Right lobe of liver (tissue), 6 donors: ENCODE data around the gene C16orf54. TPM values are rescaled to one million over a fixed set of nuclear protein-coding genes. Genes with fewer than 3 reads are reported as not detected.
A peak's percentile ranks its signal among the peaks of the same experiment; 100 is the strongest.
"Not testable (repeated sequence)": the region's sequence is repeated elsewhere in the genome, so short reads cannot be mapped to it uniquely, and the experiment has no call there.

Experiments used
- ATAC-seq, 4 donors: fragments of 200-7000 bp; cut with Tn5 transposase; one replicate each; pipeline ENCODE4 v1.9.1; 2020; ENCODE audit warnings: mild to moderate bottlenecking in 4 of 4, moderate library complexity in 4 of 4
- DNase-seq, 3 donors: peaks; one replicate each; pipeline ENCODE4 v3.0.0-alpha.2; 2020
- H3K27ac ChIP-seq, 3 donors: fragments of 200-600 bp; one replicate each; pipeline ENCODE4 v1.8.0; 2022
- H3K27me3 ChIP-seq, 2 donors: fragments of 200-600 bp; one replicate each; pipeline ENCODE4 v1.8.0; 2022
- H3K36me3 ChIP-seq, 4 donors: fragments of 200-600 bp; sonication (generic) in 1 of 4; one replicate each; pipeline versions ENCODE4 v1.5.1 to v1.8.0; 2017 to 2022; ENCODE audit warnings: control low read depth in 1 of 4
- H3K4me1 ChIP-seq, 4 donors: fragments of 200-600 bp; sonication (generic) in 1 of 4; one replicate each; pipeline versions ENCODE4 v1.5.1 to v1.8.0; 2017 to 2022; ENCODE audit warnings: control low read depth in 1 of 4
- H3K4me3 ChIP-seq, 3 donors: fragments of 200-600 bp; one replicate each; pipeline ENCODE4 v1.8.0; 2022
- H3K9me3 ChIP-seq, 4 donors: fragments of 200-600 bp; sonication (generic) in 1 of 4; one replicate each; pipeline versions ENCODE4 v1.5.1 to v1.8.0; 2017 to 2022; ENCODE audit warnings: control low read depth in 1 of 4
- POLR2A ChIP-seq: fragments of 450-650 bp; IDR thresholded peaks from one replicate; pipeline ENCODE4 v1.6.1; 2017; ENCODE audit warnings: antibody characterized with exemption, mild to moderate bottlenecking
- WGBS: methylation state at CpG from one replicate; pipeline ENCODE4 v1.1.6; 2018; ENCODE audit warnings: low coverage, low lambda C conversion rate; ENCODE audit not compliant: insufficient coverage; ENCODE audit errors: missing lambda C conversion rate; 5-methylcytosine and 5-hydroxymethylcytosine counted together
- intact Hi-C, 2 donors: fragments of 100-400 bp; cut with DNase I; formaldehyde crosslinking; loops; one replicate each; pipeline versions ENCODE4 v1.11.2 to v1.14.1; 2022
- total RNA-seq, 6 experiments: library from RNA; depleted of rRNA in 2 of 6; stranded (reverse); fragments of >200 nt in 2 of 6; fragmentation: NEBNext Ultra II Directional in 3 of 6; extraction: Animal tissue kit (Norgen Biotek cat#: 25700) in 3 of 6; gene quantifications; one replicate each; pipeline versions ENCODE4 v1.1.0 to v1.2.4, GENCODE V29; 2016 to 2023
- TF ChIP-seq, protein P1 (sequence below), 4 donors: fragments of 200-600 bp in 3 of 4; fragments of 450-650 bp in 1 of 4; IDR thresholded peaks; one replicate each; pipeline versions ENCODE4 v1.5.1 to v1.8.0; 2016 to 2022; ENCODE audit warnings: antibody characterized with exemption in 4 of 4, mild to moderate bottlenecking in 2 of 4
- donor health status: DM: no; HTN: yes; CAD: no.
- donor health status: DM: no; HTN: no; CAD: no.
- donor health status: DM: no; HTN: no; CAD: no.
- donor health status: DM: no; HTN: yes; CAD: no.
- donor health status: DM: no; HTN: yes; CAD: no.

Gene C16orf54
- total RNA-seq, 6 experiments from 2014 or later: 0.40 to 1.2 (median 0.66) TPM

DNA sequence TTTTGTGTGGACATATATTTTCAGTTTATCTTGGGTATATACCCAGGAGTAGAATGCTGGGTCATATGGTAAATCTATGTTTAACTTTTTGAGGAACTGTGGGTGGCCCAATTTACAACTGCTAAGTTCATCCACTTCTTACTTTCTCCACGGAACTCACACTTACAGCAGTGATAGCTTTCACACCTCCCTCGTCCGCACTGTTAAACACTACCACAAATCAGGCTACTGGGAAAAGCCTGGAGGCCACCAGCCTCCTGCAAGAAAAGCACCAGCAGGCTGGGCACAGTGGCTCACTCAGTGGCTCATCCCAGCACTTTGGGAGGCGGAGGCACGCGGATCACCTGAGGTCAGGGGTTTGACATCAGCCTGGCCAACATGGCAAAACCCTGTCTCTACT lies 17.5 kb upstream of the C16orf54 start:
- DNase-seq (no peak), ATAC-seq (no peak)
- no peak overlapping the region for H3K4me3 ChIP-seq
- H3K9me3 ChIP-seq: no peaks in the 10 kb centered on the region
- H3K27me3 ChIP-seq: no peaks in the 10 kb centered on the region
- intact Hi-C loops: no loop called here
- no peak for TF ChIP-seq POLR2A
- TF ChIP-seq, protein P1, sequence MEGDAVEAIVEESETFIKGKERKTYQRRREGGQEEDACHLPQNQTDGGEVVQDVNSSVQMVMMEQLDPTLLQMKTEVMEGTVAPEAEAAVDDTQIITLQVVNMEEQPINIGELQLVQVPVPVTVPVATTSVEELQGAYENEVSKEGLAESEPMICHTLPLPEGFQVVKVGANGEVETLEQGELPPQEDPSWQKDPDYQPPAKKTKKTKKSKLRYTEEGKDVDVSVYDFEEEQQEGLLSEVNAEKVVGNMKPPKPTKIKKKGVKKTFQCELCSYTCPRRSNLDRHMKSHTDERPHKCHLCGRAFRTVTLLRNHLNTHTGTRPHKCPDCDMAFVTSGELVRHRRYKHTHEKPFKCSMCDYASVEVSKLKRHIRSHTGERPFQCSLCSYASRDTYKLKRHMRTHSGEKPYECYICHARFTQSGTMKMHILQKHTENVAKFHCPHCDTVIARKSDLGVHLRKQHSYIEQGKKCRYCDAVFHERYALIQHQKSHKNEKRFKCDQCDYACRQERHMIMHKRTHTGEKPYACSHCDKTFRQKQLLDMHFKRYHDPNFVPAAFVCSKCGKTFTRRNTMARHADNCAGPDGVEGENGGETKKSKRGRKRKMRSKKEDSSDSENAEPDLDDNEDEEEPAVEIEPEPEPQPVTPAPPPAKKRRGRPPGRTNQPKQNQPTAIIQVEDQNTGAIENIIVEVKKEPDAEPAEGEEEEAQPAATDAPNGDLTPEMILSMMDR (IDR thresholded peaks at IDR 0.05): no peak
- 67% methylated on average over 3 of the region's 6 CpGs for WGBS
- no peak overlapping the region for H3K27ac ChIP-seq
- H3K36me3 ChIP-seq: no peaks in the 10 kb centered on the region
- H3K4me1 ChIP-seq: peaks cover 0 to 54% (median 15%) of the 10 kb centered on the region in 4 donors

DNA sequence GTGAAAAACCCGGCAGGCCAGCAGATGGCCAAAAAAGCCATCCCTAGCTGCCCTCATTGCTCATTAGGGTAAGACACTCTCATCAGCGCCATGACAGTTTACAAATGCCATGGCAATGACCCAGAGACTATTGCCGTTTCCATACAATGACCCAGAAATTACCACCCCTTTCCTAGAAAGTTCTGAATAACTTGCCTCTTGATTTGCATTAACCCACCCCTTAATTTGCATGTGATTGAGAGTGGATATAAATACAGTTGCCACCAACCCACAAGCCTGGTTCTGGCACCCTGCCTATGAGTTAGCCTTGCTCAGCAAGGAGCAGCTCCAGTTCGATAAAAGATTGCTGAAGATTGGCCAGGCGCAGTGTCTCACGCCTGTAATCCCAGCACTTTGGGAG lies 16.1 kb upstream of the C16orf54 start:
- TF ChIP-seq, protein P1 (IDR thresholded peaks at IDR 0.05): no peak
- no peak for TF ChIP-seq POLR2A
- peak overlapping the region in 1 of 3 donors; percentile 50 for H3K27ac ChIP-seq
- no peaks in the 10 kb centered on the region for H3K27me3 ChIP-seq
- no peaks in the 10 kb centered on the region for H3K36me3 ChIP-seq
- DNase-seq (no peak), ATAC-seq (no peak)
- WGBS: 32% methylated on average over 6 of the region's 6 CpGs
- intact Hi-C loops: no loop called here
- no peaks in the 10 kb centered on the region for H3K9me3 ChIP-seq
- H3K4me3 ChIP-seq: no peak overlapping the region
- peaks cover 0 to 53% (median 15%) of the 10 kb centered on the region in 4 donors for H3K4me1 ChIP-seq

DNA sequence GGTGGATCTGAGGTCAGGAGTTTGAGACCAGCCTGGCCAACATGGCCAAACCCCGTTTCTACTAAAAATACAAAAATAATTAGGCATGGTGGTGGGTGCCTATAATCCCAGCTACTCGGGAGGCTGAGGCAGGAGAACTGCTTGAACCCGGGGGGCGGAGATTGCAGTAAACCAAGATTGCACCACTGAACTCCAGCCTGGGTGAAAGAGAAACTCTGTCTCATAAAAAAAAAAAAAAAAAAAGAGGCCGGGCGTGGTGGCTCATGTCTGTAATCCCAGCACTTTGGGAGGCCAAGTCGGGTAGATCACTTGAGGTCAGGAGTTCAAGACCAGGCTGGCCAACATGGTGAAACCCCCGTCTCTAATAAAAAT lies 15.5 kb upstream of the C16orf54 start:
- H3K36me3 ChIP-seq, intact Hi-C loops, H3K9me3 ChIP-seq, ATAC-seq, H3K27me3 ChIP-seq, DNase-seq: not testable (repeated sequence)
- 36% methylated on average over 8 of the region's 8 CpGs for WGBS
- H3K4me1 ChIP-seq: peaks cover 0 to 55% (median 15%) of the 10 kb centered on the region in 4 donors
- H3K27ac ChIP-seq: peak overlapping the region in 2 of 3 donors; percentile 50 to 51
- peak overlapping the region in 1 of 3 donors; percentile 5 for H3K4me3 ChIP-seq

GRCh38 chr16:29760567-29761279 lies 14.9 kb upstream of the C16orf54 start:
- TF ChIP-seq, protein P1 (IDR thresholded peaks at IDR 0.05): no peak
- no peak for TF ChIP-seq POLR2A
- H3K4me3 ChIP-seq: peak overlapping the region in 1 of 3 donors; percentile 5
- intact Hi-C loops: no loop called here
- no peaks in the 10 kb centered on the region for H3K27me3 ChIP-seq
- WGBS: 32% methylated on average over 7 of the region's 9 CpGs
- DNase-seq: peak in 1 of 3 donors; percentile 74
- H3K9me3 ChIP-seq: no peaks in the 10 kb centered on the region
- peak overlapping the region in 2 of 3 donors; percentile 50 to 51 for H3K27ac ChIP-seq
- peak; percentile 17 to 59 (median 42) for ATAC-seq
- H3K4me1 ChIP-seq: peaks cover 0 to 53% (median 15%) of the 10 kb centered on the region in 4 donors
- no peaks in the 10 kb centered on the region for H3K36me3 ChIP-seq

DNA sequence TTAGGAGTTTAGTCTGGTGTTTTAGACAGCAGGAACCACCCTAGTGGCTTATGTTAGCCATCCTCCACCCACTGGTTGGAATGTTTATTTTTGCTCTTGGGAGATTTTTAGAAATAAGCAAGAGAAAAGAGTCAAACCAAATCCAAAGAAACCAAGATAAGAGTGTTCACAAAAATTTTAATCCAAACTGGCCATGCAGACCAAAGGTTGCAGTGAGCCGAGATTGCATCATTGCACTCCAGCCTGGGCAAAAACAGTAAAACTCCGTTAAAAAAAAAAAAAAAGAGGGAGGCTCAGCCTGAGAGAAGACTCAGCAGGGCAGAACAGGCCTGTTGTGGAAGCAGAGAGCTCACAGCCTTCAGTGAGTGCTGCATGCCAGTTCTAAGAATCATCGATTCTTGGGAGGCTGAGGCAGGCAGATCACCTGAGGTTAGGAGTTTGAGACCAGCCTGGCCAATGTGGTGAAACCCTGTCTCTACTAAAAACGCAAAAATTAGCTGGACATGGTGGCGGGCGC lies 12.2 kb upstream of the C16orf54 start:
- intact Hi-C loops: no loop called here
- ATAC-seq (peak; percentile 66 to 81 (median 78)), DNase-seq (peak in 2 of 3 donors; percentile 58 to 76)
- H3K4me3 ChIP-seq: no peak overlapping the region
- peak overlapping the region in 2 of 3 donors; percentile 56 to 59 for H3K27ac ChIP-seq
- H3K9me3 ChIP-seq: no peaks in the 10 kb centered on the region
- H3K27me3 ChIP-seq: no peaks in the 10 kb centered on the region
- peaks cover 0 to 45% (median 12%) of the 10 kb centered on the region in 4 donors for H3K4me1 ChIP-seq
- no peaks in the 10 kb centered on the region for H3K36me3 ChIP-seq
- 22% methylated on average over 5 of the region's 6 CpGs for WGBS
- TF ChIP-seq POLR2A: no peak
- TF ChIP-seq, protein P1 (IDR thresholded peaks at IDR 0.05): peak in 3 of 4 donors; percentile 21 to 24 (median 23)

DNA sequence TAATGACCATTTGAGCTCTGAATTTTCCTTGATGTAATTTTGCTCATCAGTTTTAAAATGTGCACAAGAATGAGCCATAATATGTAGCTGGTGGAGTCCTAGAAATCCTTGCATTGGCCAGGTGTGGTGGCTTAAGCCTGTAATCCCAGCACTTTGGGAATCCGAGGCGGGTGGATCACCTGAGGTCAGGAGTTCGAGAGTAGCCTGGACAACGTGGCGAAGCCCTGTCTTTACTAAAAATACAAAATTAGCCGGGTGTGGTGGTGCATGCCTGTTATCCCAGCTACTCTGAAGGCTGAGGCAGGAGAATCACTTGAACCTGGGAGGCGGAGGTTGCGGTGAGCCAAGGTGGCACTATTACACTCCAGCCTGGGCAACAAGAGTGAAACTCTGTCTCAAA lies 11.3 kb upstream of the C16orf54 start:
- ATAC-seq, H3K36me3 ChIP-seq, DNase-seq, H3K9me3 ChIP-seq, H3K4me3 ChIP-seq, intact Hi-C loops, H3K27me3 ChIP-seq: not testable (repeated sequence)
- Histone ChIP-seq H3K4me1 (peaks cover 0 to 45% (median 12%) of the 10 kb centered on the region in 4 donors), H3K27ac (peak overlapping the region in 2 of 3 donors; percentile 28 to 59)
- 73% methylated on average over 8 of the region's 8 CpGs for WGBS
